ENCODE data around the gene TSPAN18.

The TSPAN18 gene

GRCh38 chr11:44733877-44734276, 7.1 kb downstream of the TSPAN18 start:
- in situ Hi-C loops (cut with MboI; ENCODE audit: low sequenced_read_pairs, unreplicated experiment) = no loop called here
- no peak for TF ChIP-seq CTCF (IDR thresholded peaks at IDR 0.05; ENCODE audit: borderline replicate concordance, control extremely low read depth, extremely low read depth, insufficient read depth, missing control alignments)
- no peak for DNase-seq (ENCODE audit: low spot score)

GRCh38 chr11:44734843-44735381, 8.2 kb downstream of the TSPAN18 start:
- in situ Hi-C loops (cut with MboI; ENCODE audit: low sequenced_read_pairs, unreplicated experiment) = no loop called here
- no peak for DNase-seq (ENCODE audit: low spot score)
- TF ChIP-seq CTCF (IDR thresholded peaks at IDR 0.05; ENCODE audit: borderline replicate concordance, control extremely low read depth, extremely low read depth, insufficient read depth, missing control alignments) = no peak

GRCh38 chr11:44736791-44737190, 10.0 kb downstream of the TSPAN18 start:
- in situ Hi-C loops (cut with MboI; ENCODE audit: low sequenced_read_pairs, unreplicated experiment) = no loop called here
- DNase-seq (ENCODE audit: low spot score) = no peak
- no peak for TF ChIP-seq CTCF (IDR thresholded peaks at IDR 0.05; ENCODE audit: borderline replicate concordance, control extremely low read depth, extremely low read depth, insufficient read depth, missing control alignments)

GRCh38 chr11:44737245-44738085, 10.7 kb downstream of the TSPAN18 start:
- no peak for DNase-seq (ENCODE audit: low spot score)
- in situ Hi-C loops (cut with MboI; ENCODE audit: low sequenced_read_pairs, unreplicated experiment) = no loop called here
- TF ChIP-seq CTCF (IDR thresholded peaks at IDR 0.05; ENCODE audit: borderline replicate concordance, control extremely low read depth, extremely low read depth, insufficient read depth, missing control alignments) = no peak

- in situ Hi-C loops (cut with MboI; ENCODE audit: low sequenced_read_pairs, unreplicated experiment) = no loop called here
- no peak for TF ChIP-seq CTCF (IDR thresholded peaks at IDR 0.05; ENCODE audit: borderline replicate concordance, control extremely low read depth, extremely low read depth, insufficient read depth, missing control alignments)
- no peak for DNase-seq (ENCODE audit: low spot score)
These were observed 12.0 kb downstream of the TSPAN18 start for GRCh38 chr11:44738791-44739190.

GRCh38 chr11:44740967-44741366, 14.2 kb downstream of the TSPAN18 start:
- TF ChIP-seq CTCF (IDR thresholded peaks at IDR 0.05; ENCODE audit: borderline replicate concordance, control extremely low read depth, extremely low read depth, insufficient read depth, missing control alignments) = no peak
- in situ Hi-C loops (cut with MboI; ENCODE audit: low sequenced_read_pairs, unreplicated experiment) = no loop called here

More at GRCh38 chr11:44740967-44741366, 14.2 kb downstream of the TSPAN18 start:
- no peak for DNase-seq (ENCODE audit: low spot score)

Measured in GM13976 (cell line).